K562 (cell line): ENCODE measurements around the gene CHD8. TPM values are rescaled to one million over a fixed set of nuclear protein-coding genes. Genes with fewer than 3 reads are reported as not detected.

Experiments used
- DDX20 ChIP-seq: fragments of 450-650 bp; IDR thresholded peaks from 2 replicates; pipeline ENCODE4 v1.6.1; 2016; ENCODE audit warnings: missing genetic modification characterization, low read depth, mild to moderate bottlenecking, missing compliant biosample characterization, moderate library complexity
- E2F8 ChIP-seq: fragments of 450-650 bp; IDR thresholded peaks from 2 replicates; pipeline ENCODE4 v1.7.1; 2018; ENCODE audit warnings: mild to moderate bottlenecking, low read depth; ENCODE audit not compliant: partially characterized antibody
- FOXP4 ChIP-seq: sonication (generic); formaldehyde crosslinking; IDR thresholded peaks from 2 replicates; pipeline ENCODE4 v1.8.0; 2022; ENCODE audit warnings: mild to moderate bottlenecking, missing genetic modification reagents, borderline replicate concordance
- KDM5B ChIP-seq: fragments of 200-600 bp; sonication (generic); IDR thresholded peaks from 2 replicates; pipeline ENCODE4 v1.6.1; 2012; ENCODE audit warnings: low read depth, mild to moderate bottlenecking, moderate library complexity, low read length, control low read depth, inconsistent platforms; ENCODE audit not compliant: insufficient replicate concordance
- PRPF4 ChIP-seq: fragments of 200-400 bp; formaldehyde crosslinking; IDR thresholded peaks from one replicate; pipeline ENCODE4 v1.6.1; 2017; ENCODE audit warnings: low read length, low read depth, mild to moderate bottlenecking; ENCODE audit not compliant: insufficient read depth, poor library complexity, severe bottlenecking
- PURB ChIP-seq: sonication (generic); formaldehyde crosslinking; IDR thresholded peaks from 2 replicates; pipeline ENCODE4 v1.9.0; 2021; ENCODE audit warnings: low read depth, mild to moderate bottlenecking, missing genetic modification reagents
- SP2 ChIP-seq: IDR thresholded peaks from 2 replicates; pipeline ENCODE4 v1.6.1; 2011; ENCODE audit warnings: mild to moderate bottlenecking, low read depth, low read length, moderate library complexity; ENCODE audit not compliant: poor library complexity, severe bottlenecking; ENCODE audit errors: extremely low read depth
- TOE1 ChIP-seq, 2 experiments: fragments of 450-650 bp in 1 of 2; sonication (generic) in 1 of 2; formaldehyde crosslinking in 1 of 2; IDR thresholded peaks; 2 replicates each; pipeline versions ENCODE4 v1.7.1 to v1.8.0; 2016 to 2022; ENCODE audit warnings: borderline replicate concordance in 2 of 2, mild to moderate bottlenecking in 2 of 2, antibody characterized with exemption in 1 of 2, inconsistent platforms in 1 of 2, low read depth in 1 of 2, missing genetic modification reagents in 1 of 2, moderate library complexity in 1 of 2
- TRIM28 ChIP-seq: fragments of 450-650 bp; IDR thresholded peaks from 2 replicates; pipeline ENCODE4 v1.6.1; 2017
- ZEB2 ChIP-seq: fragments of 450-650 bp; IDR thresholded peaks from 2 replicates; pipeline ENCODE4 v1.6.1; 2016
- ZNF280A ChIP-seq: fragments of 450-650 bp; IDR thresholded peaks from 2 replicates; pipeline ENCODE4 v1.6.1; 2018; ENCODE audit warnings: mild to moderate bottlenecking, low read depth; ENCODE audit not compliant: partially characterized antibody
- ZNF583 ChIP-seq: fragments of 250-450 bp; sonication (Bioruptor Pico); IDR thresholded peaks from 2 replicates; pipeline ENCODE4 v1.4.0; 2020
- ZNF609 ChIP-seq: sonication (generic); formaldehyde crosslinking; IDR thresholded peaks from 2 replicates; pipeline ENCODE4 v1.8.1; 2023; ENCODE audit warnings: missing genetic modification reagents, mild to moderate bottlenecking, borderline replicate concordance
- ZNF766 ChIP-seq: fragments of 200-800 bp; sonication (Bioruptor generic); conservative IDR thresholded peaks from 2 replicates; pipeline ENCODE4 v1.6.1; 2016; ENCODE audit warnings: missing genetic modification characterization, missing compliant biosample characterization
- polyA plus RNA-seq, 8 experiments: library from polyadenylated mRNA; depleted of rRNA in 4 of 8; stranded (reverse) in 5 of 8; unstranded in 3 of 8; fragments of >200 nt; fragmentation: Nextera tagmentation in 2 of 8; fragmentation: Illumina TruSeq in 1 of 8; extraction: Ambion mirVana in 2 of 8; extraction: Trizol in 1 of 8; gene quantifications; 2 replicates each; pipeline versions ENCODE4 v1.2.1 to v1.2.3, GENCODE V29; 2011 to 2014; ENCODE audit warnings: inconsistent platforms in 1 of 8, missing spikeins in 1 of 8
- total RNA-seq, 7 experiments: library from RNA; depleted of rRNA in 6 of 7; stranded (reverse); fragments of >200 nt in 6 of 7; fragmentation: Illumina TruSeq in 2 of 7; extraction: Trizol in 2 of 7; gene quantifications; 2 replicates each; pipeline versions ENCODE4 v1.2.1 to v1.2.3, GENCODE V29; 2011 to 2021; ENCODE audit warnings: low replicate concordance in 1 of 7

The CHD8 gene
- total and polyA plus RNA-seq, 9 of the 15 experiments (the other 6 are each of a cell fraction or from before 2014, with no cell fraction given) = 11.1 to 51.2 (median 32.8) TPM

- no peak for TF ChIP-seq KDM5B
- TF ChIP-seq E2F8 = peak; percentile 67
- no peak for TF ChIP-seq ZNF280A
- TF ChIP-seq PURB (CRISPR knock-in tag) = no peak
- TF ChIP-seq ZEB2 = no peak
- TF ChIP-seq PRPF4 = no peak
- no peak for TF ChIP-seq TRIM28
- peak; percentile 56 for TF ChIP-seq TOE1 (IDR thresholded peaks at IDR 0.05; ENCODE audit: borderline replicate concordance)
- TF ChIP-seq TOE1 (CRISPR knock-in tag; IDR thresholded peaks at IDR 0.05; ENCODE audit: borderline replicate concordance, low read depth) = no peak
- no peak for TF ChIP-seq DDX20 (tag)
- TF ChIP-seq ZNF766 (CRISPR knock-in tag) = no peak
- no peak for TF ChIP-seq ZNF609 (CRISPR knock-in tag)
- TF ChIP-seq SP2 = peak; percentile 75
- no peak for TF ChIP-seq ZNF583
- TF ChIP-seq FOXP4 (CRISPR knock-in tag) = no peak
These were observed 21.2 kb upstream of the CHD8 start, which contains the start of the genes RAB2B and TOX4 (continued) for GRCh38 chr14:21476925-21477681.
